22Rv1 (cell line): ENCODE results near the gene MAN2A1.

Experiments
- H3K27ac ChIP-seq: fragments of 450-650 bp; 2 replicates; pipeline ENCODE4 v1.5.1; 2017
- CTCF ChIP-seq: fragments of 450-650 bp; IDR thresholded peaks from 2 replicates; pipeline ENCODE4 v1.5.1; 2017; ENCODE audit warnings: mild to moderate bottlenecking
- ZFX ChIP-seq: fragments of 450-650 bp; IDR thresholded peaks from 2 replicates; pipeline ENCODE4 v1.6.1; 2017; ENCODE audit warnings: antibody characterized with exemption, borderline replicate concordance

The MAN2A1 gene

GRCh38 chr5:109739741-109740728 lies 50.3 kb downstream of the MAN2A1 start:
- H3K27ac ChIP-seq = peak overlapping the region; percentile 26
- TF ChIP-seq ZFX (no peak), CTCF (no peak)

DNA sequence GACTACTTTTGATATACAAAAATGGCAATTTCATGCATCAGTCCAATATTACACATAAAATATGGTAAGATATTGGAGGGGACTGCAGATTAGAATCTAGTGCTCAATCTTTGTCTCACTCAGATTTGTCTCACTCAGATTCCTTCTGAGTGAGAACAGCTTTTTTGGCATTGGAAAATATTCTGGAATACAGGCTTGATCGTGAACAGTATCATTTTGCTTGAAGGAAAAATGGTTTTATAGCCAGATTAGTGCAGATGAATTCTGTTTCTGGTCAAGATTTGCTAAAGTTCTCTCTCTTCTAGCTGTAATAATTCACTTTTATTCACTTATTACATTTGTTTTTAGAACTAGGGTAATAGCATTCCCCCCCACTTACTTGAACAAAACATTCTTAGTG lies 51.2 kb downstream of the MAN2A1 start:
- TF ChIP-seq ZFX (no peak), CTCF (no peak)
- no peak overlapping the region for H3K27ac ChIP-seq

- TF ChIP-seq ZFX = no peak
- TF ChIP-seq CTCF = no peak
- H3K27ac ChIP-seq = no peak overlapping the region
Measured at GRCh38 chr5:109741390-109741789, 51.7 kb downstream of the MAN2A1 start.

DNA sequence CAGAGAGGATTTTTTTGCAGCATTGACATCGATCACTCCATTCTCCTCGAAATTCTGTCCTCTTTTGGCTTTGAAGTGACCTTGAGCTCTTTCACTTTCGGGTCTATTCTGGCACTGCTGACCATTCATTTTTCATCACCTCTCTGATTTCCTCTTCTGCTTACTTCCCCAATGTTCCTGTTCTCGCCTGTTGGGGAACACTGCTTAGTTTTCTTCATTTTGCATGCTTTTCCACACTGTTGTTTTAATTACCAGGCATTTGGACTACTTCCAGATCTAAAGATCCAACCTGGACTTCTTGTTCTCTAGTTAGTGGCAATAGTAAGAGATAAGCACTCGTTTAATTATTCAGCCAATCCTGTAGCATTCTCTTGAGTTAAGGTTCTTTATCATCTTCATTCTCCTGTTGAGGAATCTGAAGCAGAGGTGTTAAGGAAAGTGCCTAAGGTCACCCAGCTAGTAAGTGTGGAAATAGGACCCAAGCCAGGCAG lies 53.4 kb downstream of the MAN2A1 start:
- H3K27ac ChIP-seq = no peak overlapping the region
- TF ChIP-seq CTCF = no peak
- TF ChIP-seq ZFX = no peak

GRCh38 chr5:109743770-109744212 lies 54.1 kb downstream of the MAN2A1 start:
- H3K27ac ChIP-seq = no peak overlapping the region
- TF ChIP-seq CTCF (no peak), ZFX (no peak)

DNA sequence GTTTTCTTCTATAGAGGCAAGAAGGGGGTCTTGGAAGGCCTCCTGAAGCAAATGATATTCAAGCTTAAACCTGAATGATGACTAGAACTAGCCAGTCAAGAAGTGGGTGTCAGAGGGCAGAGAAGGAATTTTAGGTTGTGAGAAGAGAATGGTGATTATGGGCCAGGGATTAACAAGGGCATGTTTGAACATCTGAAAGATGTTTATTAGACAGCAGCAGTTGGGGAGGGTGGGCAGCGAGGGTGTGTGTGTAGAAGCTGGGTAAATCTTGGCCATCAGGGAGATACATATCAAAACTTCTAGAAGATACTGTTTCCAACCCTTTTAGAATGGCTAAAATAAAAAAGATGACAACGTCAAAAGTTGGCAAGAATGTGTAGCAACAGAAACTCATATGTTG lies 54.5 kb downstream of the MAN2A1 start:
- no peak for TF ChIP-seq ZFX
- no peak for TF ChIP-seq CTCF
- H3K27ac ChIP-seq = no peak overlapping the region

- TF ChIP-seq CTCF = no peak
- no peak for TF ChIP-seq ZFX
- no peak overlapping the region for H3K27ac ChIP-seq
Measured at GRCh38 chr5:109748546-109748945, 58.8 kb downstream of the MAN2A1 start.
